ENCODE measurements around the gene CCDC30.
"Not testable (repeated sequence)": the region's sequence is repeated elsewhere in the genome, so short reads cannot be mapped to it uniquely, and the experiment has no call there.

CCDC30 gene

GRCh38 chr1:42453386-42453785 lies 9.7 kb upstream of the CCDC30 start:
- no peak for DNase-seq (ENCODE audit: low read depth)

- no peak for DNase-seq (ENCODE audit: low read depth)
Measured at GRCh38 chr1:42454403-42454802, 8.7 kb upstream of the CCDC30 start.

- DNase-seq (ENCODE audit: low read depth) = peak; percentile 84
Measured at GRCh38 chr1:42456010-42456753, 6.9 kb upstream of the CCDC30 start, which contains the start of the genes PPCS and ZMYND12. PPCS (plus strand) TSS chr1:42456543; CDS start chr1:42456566, 23 bp downstream. ZMYND12 (minus strand) TSS chr1:42456022; CDS start chr1:42455997, 25 bp downstream.

GRCh38 chr1:42456754-42457089 lies 6.4 kb upstream of the CCDC30 start:
- DNase-seq (ENCODE audit: low read depth) = peak; percentile 49

- DNase-seq (ENCODE audit: low read depth) = no peak
Measured at GRCh38 chr1:42461196-42461595, 1.9 kb upstream of the CCDC30 start.

GRCh38 chr1:42463921-42464320 lies 835 bp downstream of the CCDC30 start:
- no peak for DNase-seq (ENCODE audit: low read depth)

- DNase-seq (ENCODE audit: low read depth) = no peak
Measured at GRCh38 chr1:42466030-42466429, 2.9 kb downstream of the CCDC30 start.

- DNase-seq (ENCODE audit: low read depth) = no peak
Measured at GRCh38 chr1:42469727-42470126, 6.6 kb downstream of the CCDC30 start.

- DNase-seq (ENCODE audit: low read depth) = no peak
Measured at GRCh38 chr1:42476605-42477004, 13.5 kb downstream of the CCDC30 start.

GRCh38 chr1:42477354-42477753 lies 14.3 kb downstream of the CCDC30 start:
- not testable (repeated sequence) for DNase-seq (ENCODE audit: low read depth)

GRCh38 chr1:42477775-42478174 lies 14.7 kb downstream of the CCDC30 start:
- DNase-seq (ENCODE audit: low read depth) = no peak

- DNase-seq (ENCODE audit: low read depth) = no peak
Measured at GRCh38 chr1:42479621-42480020, 16.5 kb downstream of the CCDC30 start.

- DNase-seq (ENCODE audit: low read depth) = no peak
Measured at GRCh38 chr1:42480921-42481320, 17.8 kb downstream of the CCDC30 start.

- no peak for DNase-seq (ENCODE audit: low read depth)
Measured at GRCh38 chr1:42482635-42483153, 19.6 kb downstream of the CCDC30 start.

- DNase-seq (ENCODE audit: low read depth) = no peak
Measured at GRCh38 chr1:42484382-42484781, 21.3 kb downstream of the CCDC30 start.

GRCh38 chr1:42490237-42490636 lies 27.2 kb downstream of the CCDC30 start:
- no peak for DNase-seq (ENCODE audit: low read depth)

- not testable (repeated sequence) for DNase-seq (ENCODE audit: low read depth)
Measured at GRCh38 chr1:42502031-42502430, 38.9 kb downstream of the CCDC30 start.

GRCh38 chr1:42504535-42505128 lies 41.5 kb downstream of the CCDC30 start:
- DNase-seq (ENCODE audit: low read depth) = no peak

GRCh38 chr1:42506576-42506975 lies 43.5 kb downstream of the CCDC30 start:
- no peak for DNase-seq (ENCODE audit: low read depth)

GRCh38 chr1:42511581-42512155 lies 48.6 kb downstream of the CCDC30 start:
- DNase-seq (ENCODE audit: low read depth) = not testable (repeated sequence)

GRCh38 chr1:42518908-42519307 lies 55.8 kb downstream of the CCDC30 start:
- DNase-seq (ENCODE audit: low read depth) = no peak

- DNase-seq (ENCODE audit: low read depth) = no peak
Measured at GRCh38 chr1:42523171-42523570, 60.1 kb downstream of the CCDC30 start.

GRCh38 chr1:42524330-42524729 lies 61.2 kb downstream of the CCDC30 start:
- DNase-seq (ENCODE audit: low read depth) = no peak
